Adipocyte (in vitro differentiated cells): ENCODE data around the gene CENPVL1.

ENCODE experiments used
- DNase-seq: peaks from one replicate; pipeline ENCODE4 v3.0.0-alpha.2; 2015; ENCODE audit warnings: low read depth
- H3K27me3 ChIP-seq: replicated peaks from 2 replicates; pipeline ENCODE4 v1.7.0; 2013; ENCODE audit warnings: mild to moderate bottlenecking, low read length, moderate library complexity; ENCODE audit not compliant: control insufficient read depth, insufficient read depth
- H3K36me3 ChIP-seq: 2 replicates; pipeline ENCODE4 v1.7.0; 2013; ENCODE audit warnings: low read length, mild to moderate bottlenecking, moderate library complexity; ENCODE audit not compliant: control insufficient read depth, insufficient read depth, severe bottlenecking
- H3K4me1 ChIP-seq: 2 replicates; pipeline ENCODE4 v1.7.0; 2013; ENCODE audit warnings: mild to moderate bottlenecking, low read length, moderate library complexity; ENCODE audit not compliant: control insufficient read depth, insufficient read depth
- H3K4me3 ChIP-seq: 2 replicates; pipeline ENCODE4 v1.7.0; 2013; ENCODE audit warnings: mild to moderate bottlenecking, low read length, moderate library complexity
- H3K9ac ChIP-seq: 2 replicates; pipeline ENCODE4 v1.7.0; 2013; ENCODE audit warnings: mild to moderate bottlenecking, low read length, moderate library complexity
- H3K9me3 ChIP-seq: 2 replicates; pipeline ENCODE4 v1.7.0; 2013; ENCODE audit warnings: mild to moderate bottlenecking, low read length, moderate library complexity; ENCODE audit not compliant: control insufficient read depth

The CENPVL1 gene

DNA sequence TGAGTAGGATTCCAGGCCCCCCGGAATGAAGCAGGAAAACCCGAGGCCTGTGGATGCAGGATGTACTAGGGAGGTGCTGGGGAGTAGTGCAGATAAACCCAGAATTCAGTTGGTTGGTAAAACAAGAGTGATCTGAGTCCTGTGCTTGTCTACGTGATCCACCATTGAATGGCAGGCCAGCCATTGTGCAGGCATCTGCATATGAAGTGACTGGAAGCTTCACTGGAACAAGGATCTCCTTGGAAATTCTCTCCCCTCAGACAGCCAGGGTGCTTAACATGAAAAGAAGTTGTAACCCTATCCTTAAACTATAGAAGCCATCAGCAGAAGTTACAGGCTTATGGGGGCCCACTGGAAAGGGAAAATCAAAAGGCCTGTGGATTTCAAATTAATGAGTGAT lies 32.3 kb downstream of the CENPVL1 start:
- Histone ChIP-seq H3K4me1 (peaks cover 9% of the 10 kb centered on the region), H3K4me3 (peak overlapping the region; percentile 81), H3K9ac (peak overlapping the region; percentile 88), H3K27me3 (peaks cover 20% of the 10 kb centered on the region), H3K9me3 (peaks cover 6% of the 10 kb centered on the region), H3K36me3 (no peaks in the 10 kb centered on the region)
- DNase-seq = no peak

DNA sequence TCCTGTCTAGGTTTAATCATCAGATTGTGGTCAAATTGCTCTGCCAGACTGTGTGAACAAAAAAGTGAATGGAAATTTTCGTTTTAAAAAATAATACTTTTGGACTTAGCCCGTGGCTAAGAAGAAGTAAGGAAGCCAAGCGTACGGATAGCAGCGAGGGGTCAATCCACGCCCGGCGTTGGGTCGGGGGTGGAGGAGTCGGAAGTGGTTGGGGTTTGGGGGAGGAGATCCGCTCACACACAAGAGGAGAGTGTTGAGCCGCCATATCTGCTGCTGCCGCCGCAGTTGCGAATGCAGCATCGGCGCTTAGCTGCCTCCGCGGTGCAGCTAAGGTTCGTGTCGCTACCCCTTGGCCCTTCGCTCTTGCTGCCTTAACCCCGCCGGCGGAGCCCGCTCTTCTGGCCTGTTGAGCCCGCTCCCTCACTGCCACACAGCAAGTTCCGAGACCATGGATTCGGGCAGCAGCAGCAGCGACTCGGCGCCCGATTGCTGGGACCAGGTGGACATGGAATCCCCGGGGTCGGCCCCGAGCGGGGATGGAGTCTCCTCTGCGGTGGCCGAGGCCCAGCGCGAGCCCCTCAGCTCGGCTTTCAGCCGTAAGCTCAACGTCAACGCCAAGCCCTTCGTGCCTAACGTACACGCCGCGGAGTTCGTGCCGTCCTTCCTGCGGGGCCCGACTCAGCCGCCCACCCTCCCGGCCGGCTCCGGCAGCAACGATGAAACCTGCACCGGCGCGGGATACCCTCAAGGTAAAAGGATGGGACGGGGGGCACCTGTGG lies 33.1 kb downstream of the CENPVL1 start, which contains the start of gene GSPT2:
Gene GSPT2, plus strand, starts transcription at position 264 of the 779 bp plus-strand sequence. Its CDS starts 185 bp downstream, at position 449.
- Histone ChIP-seq H3K4me1 (peaks cover 10% of the 10 kb centered on the region), H3K9me3 (no peaks in the 10 kb centered on the region), H3K27me3 (peaks cover 14% of the 10 kb centered on the region), H3K4me3 (peak within 1 kb of the TSS; percentile 81), H3K36me3 (no peaks in the 10 kb centered on the region), H3K9ac (peak within 1 kb of the TSS; percentile 88)
- DNase-seq = peak; percentile 75

DNA sequence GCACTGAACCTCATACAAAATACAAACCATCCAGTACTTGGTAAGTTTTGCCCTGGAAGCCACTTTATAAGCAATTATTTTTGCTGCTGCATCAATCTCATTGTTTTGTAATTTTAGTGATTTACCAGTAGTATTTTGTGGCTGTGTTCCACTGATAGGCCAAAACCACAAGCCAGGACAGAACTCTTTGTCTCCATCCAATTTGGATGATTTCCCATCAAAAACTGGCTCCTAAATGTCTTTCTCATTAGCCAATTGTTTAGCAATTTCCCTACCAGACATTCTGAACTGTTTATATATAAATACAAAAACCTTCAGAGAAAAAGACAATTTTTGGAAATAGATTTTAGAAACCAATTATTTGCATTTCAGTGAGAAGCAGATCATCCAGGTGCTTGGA lies 37.4 kb downstream of the CENPVL1 start:
- H3K9me3 ChIP-seq = peaks cover 7% of the 10 kb centered on the region
- H3K36me3 ChIP-seq = no peaks in the 10 kb centered on the region
- no peak overlapping the region for H3K9ac ChIP-seq
- no peak for DNase-seq
- H3K27me3 ChIP-seq = peaks cover 15% of the 10 kb centered on the region
- H3K4me3 ChIP-seq = no peak overlapping the region
- peaks cover 16% of the 10 kb centered on the region for H3K4me1 ChIP-seq

DNA sequence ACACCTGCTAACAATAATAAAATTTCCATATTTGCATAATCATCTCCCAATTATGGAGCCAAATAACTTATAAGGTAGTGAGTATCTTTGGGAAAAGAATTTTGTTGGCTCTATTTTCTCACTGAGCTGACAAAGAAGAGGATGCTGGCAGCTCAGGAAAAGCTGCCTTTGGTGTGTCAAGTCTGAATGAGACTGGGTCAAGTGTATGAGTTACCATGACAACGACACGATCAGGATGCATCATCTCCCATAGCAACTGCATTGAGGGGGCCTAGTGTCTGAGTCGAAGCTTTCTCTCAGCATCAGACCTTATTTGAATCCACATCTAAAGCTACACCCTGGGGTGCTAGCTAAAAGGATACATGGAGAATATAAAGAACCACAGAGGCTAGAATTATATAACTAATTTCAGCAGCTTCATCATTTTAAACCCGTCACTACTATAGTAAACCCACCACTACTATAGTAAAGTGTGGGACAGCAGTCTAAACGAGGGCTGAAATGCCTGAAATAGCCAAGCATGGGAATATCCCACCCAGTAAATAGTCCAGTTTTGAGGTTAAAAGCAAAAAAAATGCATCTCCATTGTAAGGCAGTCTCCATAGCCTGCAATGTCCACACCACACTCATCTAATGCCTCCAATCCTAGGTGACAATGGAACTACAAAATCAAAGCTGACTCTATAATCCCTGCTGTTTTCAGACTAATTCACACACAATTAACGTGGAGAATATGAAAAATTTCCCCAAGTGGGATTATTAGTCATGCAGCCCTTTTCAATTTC lies 48.9 kb downstream of the CENPVL1 start:
- no peak for DNase-seq
- Histone ChIP-seq H3K9me3 (no peaks in the 10 kb centered on the region), H3K9ac (no peak overlapping the region), H3K27me3 (peaks cover 8% of the 10 kb centered on the region), H3K4me3 (no peak overlapping the region), H3K36me3 (no peaks in the 10 kb centered on the region), H3K4me1 (no peaks in the 10 kb centered on the region)

DNA sequence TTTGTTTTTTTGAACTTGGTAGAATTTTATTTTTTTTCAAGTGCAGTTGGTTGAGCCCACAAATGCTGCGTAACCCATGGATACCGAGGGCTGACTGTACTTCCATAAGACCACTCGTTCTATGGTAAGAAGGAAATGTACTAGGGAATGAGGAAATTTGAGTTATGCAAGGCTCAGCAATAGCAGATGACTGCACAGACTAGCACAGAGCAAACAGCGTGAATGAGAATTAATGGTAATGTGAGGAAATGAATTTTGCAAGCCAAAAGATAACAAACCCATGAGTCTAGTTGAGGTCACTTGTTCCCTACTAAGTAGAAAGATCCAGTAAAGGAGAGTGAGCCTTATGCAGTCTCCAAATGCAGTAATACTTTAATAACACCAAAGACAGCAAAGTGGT lies 50.3 kb downstream of the CENPVL1 start:
- Histone ChIP-seq H3K4me3 (no peak overlapping the region), H3K36me3 (no peaks in the 10 kb centered on the region), H3K9ac (no peak overlapping the region), H3K27me3 (peaks cover 8% of the 10 kb centered on the region), H3K9me3 (peaks cover 5% of the 10 kb centered on the region), H3K4me1 (no peaks in the 10 kb centered on the region)
- DNase-seq = no peak
